Adrenal gland (tissue), 5 donors: Measurements from ENCODE around the gene PRR35.

Experiments used
- POLR2A ChIP-seq, 2 donors: fragments of 450-650 bp; IDR thresholded peaks; one replicate each; pipeline ENCODE4 v1.6.1; 2017; ENCODE audit warnings: antibody characterized with exemption in 2 of 2, mild to moderate bottlenecking in 2 of 2, moderate library complexity in 1 of 2
- TF ChIP-seq, protein P1 (sequence below), 6 experiments: fragments of 450-650 bp in 4 of 6; fragments of 200-600 bp in 2 of 6; sonication (generic) in 1 of 6; IDR thresholded peaks; 1 replicate in 5 of 6; 2 replicates in 1 of 6; pipeline versions ENCODE4 v1.5.1 to v1.8.0; 2016 to 2021; ENCODE audit warnings: antibody characterized with exemption in 6 of 6, mild to moderate bottlenecking in 2 of 6, moderate library complexity in 1 of 6
- donor health status: DM: no; HTN: no; CAD: no.

DNA sequence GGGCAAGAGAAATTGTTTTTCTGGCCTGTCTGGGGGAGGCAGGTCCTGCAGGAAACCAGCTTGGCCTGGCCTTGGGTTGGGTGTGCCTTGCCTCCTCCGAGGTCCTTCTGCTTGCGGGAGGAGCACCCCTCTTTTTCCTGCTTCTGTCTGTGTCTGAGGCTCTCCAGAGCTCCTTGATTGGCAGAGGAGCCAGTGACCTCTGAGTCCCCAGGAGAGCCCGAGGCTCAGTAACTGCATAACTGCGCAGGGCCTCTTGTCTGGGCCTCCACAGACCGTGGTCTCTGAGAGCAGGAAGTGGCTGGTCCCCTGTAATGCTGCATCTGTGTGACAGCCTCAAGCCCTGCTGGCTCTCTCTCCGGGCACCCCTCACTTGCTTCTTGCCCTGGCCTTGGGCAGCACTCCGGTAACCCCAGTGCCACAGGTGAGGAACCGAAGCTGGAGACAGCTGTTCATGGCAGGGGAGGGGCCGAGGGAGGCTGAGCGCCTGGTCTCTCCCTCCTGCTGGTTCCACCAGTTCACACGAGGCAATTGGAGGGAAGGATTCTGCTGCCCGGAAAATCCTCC, 31.1 kb upstream of the PRR35 start:
- TF ChIP-seq, protein P1, sequence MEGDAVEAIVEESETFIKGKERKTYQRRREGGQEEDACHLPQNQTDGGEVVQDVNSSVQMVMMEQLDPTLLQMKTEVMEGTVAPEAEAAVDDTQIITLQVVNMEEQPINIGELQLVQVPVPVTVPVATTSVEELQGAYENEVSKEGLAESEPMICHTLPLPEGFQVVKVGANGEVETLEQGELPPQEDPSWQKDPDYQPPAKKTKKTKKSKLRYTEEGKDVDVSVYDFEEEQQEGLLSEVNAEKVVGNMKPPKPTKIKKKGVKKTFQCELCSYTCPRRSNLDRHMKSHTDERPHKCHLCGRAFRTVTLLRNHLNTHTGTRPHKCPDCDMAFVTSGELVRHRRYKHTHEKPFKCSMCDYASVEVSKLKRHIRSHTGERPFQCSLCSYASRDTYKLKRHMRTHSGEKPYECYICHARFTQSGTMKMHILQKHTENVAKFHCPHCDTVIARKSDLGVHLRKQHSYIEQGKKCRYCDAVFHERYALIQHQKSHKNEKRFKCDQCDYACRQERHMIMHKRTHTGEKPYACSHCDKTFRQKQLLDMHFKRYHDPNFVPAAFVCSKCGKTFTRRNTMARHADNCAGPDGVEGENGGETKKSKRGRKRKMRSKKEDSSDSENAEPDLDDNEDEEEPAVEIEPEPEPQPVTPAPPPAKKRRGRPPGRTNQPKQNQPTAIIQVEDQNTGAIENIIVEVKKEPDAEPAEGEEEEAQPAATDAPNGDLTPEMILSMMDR (IDR thresholded peaks at IDR 0.05), result no peak
- no peak for TF ChIP-seq POLR2A (IDR thresholded peaks at IDR 0.05)
